A375 (cell line): ENCODE measurements around the gene USP3. TPM values are rescaled to one million over a fixed set of nuclear protein-coding genes. Genes with fewer than 3 reads are reported as not detected.

ENCODE experiments used
- total RNA-seq: library from RNA; depleted of rRNA; stranded (reverse); fragments of >200 nt; shearing (Covaris generic); gene quantifications from 2 replicates; pipeline ENCODE4 v1.2.3, GENCODE V29; 2014; rRNA removed

The USP3 gene, protein sequence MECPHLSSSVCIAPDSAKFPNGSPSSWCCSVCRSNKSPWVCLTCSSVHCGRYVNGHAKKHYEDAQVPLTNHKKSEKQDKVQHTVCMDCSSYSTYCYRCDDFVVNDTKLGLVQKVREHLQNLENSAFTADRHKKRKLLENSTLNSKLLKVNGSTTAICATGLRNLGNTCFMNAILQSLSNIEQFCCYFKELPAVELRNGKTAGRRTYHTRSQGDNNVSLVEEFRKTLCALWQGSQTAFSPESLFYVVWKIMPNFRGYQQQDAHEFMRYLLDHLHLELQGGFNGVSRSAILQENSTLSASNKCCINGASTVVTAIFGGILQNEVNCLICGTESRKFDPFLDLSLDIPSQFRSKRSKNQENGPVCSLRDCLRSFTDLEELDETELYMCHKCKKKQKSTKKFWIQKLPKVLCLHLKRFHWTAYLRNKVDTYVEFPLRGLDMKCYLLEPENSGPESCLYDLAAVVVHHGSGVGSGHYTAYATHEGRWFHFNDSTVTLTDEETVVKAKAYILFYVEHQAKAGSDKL
- total RNA-seq = 22.9 and 23.5 TPM in 2 replicates

DNA sequence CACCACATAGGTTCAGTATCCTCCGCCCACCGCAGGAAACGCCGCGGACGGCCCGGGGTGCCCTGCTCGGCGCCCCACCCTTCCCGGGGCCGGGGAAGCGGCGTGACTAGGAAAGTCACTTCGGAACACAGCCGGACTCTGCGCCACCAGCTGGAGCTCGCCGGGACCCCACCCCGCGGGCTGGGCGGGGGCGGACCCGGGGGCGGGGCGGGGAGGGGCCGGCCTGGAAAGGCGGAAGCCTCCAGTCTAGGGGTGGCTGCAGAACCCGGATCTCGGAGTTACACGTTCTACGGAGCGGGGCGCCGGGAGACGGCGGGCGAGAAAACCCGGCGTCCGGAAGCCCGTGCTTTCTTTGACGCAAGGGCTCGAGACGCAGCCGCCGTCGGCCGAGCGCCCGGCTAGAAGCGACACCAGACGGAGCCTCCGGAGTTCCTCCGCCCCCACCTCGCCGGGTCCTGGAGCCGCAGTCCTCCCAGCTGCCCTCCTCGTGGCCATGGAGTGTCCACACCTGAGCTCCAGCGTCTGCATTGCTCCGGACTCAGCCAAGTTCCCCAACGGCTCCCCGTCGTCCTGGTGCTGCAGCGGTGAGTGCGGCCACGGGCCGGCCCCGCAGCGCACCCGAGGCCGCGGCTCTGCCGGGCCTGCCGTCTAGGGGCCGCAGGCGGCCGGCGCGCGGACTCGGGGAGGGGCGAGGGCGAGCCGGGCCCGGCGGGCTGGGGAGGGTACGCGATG is at the start of gene USP3:
USP3 (plus strand) TSS at position 347 of the 732 bp plus-strand sequence; CDS start at position 494, 147 bp downstream.

DNA sequence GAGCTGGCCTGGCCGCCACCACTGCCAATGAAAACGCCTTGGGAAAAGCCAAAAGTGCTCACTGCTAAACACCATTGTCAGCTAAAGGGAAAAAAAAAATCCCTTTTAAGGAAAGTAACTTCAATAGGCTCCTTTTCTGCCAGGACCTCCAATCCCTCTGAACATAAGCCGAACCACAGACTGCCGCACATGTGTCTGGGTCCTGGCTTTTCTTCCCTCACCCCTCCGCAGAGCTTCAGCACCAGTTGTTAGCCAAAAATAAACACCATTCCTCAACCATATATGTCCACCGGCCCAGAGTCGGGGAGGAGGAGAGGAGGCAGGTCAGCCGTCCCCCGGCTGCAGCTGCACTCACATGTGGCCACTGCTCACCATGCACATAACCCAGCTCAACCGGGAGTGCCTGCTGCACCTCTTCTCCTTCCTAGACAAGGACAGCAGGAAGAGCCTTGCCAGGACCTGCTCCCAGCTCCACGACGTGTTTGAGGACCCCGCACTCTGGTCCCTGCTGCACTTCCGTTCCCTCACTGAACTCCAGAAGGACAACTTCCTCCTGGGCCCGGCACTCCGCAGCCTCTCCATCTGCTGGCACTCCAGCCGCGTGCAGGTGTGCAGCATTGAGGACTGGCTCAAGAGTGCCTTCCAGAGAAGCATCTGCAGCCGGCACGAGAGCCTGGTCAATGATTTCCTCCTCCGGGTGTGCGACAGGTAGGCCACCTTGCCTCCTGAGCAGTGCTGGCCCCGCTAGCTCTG is 92.8 kb downstream of the USP3 start, which contains the start of gene FBXL22:
FBXL22 (plus strand) TSS at position 350 of the 753 bp plus-strand sequence; CDS start at position 356, 6 bp downstream.

Other genes with a start within 250 kb of the USP3 start
- 1.6 and 1.8 TPM in 2 replicates for gene APH1B, start 227.0 kb upstream of the USP3 start, total RNA-seq
- gene CA12, start 122.7 kb upstream of the USP3 start, total RNA-seq = 0.40 and 0.57 TPM in 2 replicates
- 0.34 TPM in 2 replicates for gene FBXL22, start 92.8 kb downstream of the USP3 start, total RNA-seq